SK-N-SH (cell line): Measurements from ENCODE around the gene HS2ST1. TPM values are rescaled to one million over a fixed set of nuclear protein-coding genes. Genes with fewer than 3 reads are reported as not detected.

Experiments
- CTCF ChIA-PET: fragments of 300-600, 350-600 bp; formaldehyde crosslinking; extraction: SDS; loops from one replicate; lab custom pipeline; 2021; lab: Yijun Ruan, JAX
- POLR2A ChIA-PET: fragments of 350-600 bp; sonication (Branson Sonifier 250); formaldehyde crosslinking; extraction: SDS; loops from one replicate; lab custom pipeline; 2020; ENCODE audit warnings: antibody characterized with exemption, inconsistent platforms; lab: Yijun Ruan, JAX
- DNase-seq: peaks from one replicate; pipeline ENCODE4 v3.0.0; 2012
- H2AFZ ChIP-seq: fragments of 200-600 bp; sonication (generic); 2 replicates; pipeline ENCODE4 v1.8.1; 2016; ENCODE audit warnings: antibody characterized with exemption, mild to moderate bottlenecking, low read depth
- H3F3A ChIP-seq: fragments of 200-600 bp; sonication (generic); replicated peaks from 2 replicates; pipeline ENCODE3; 2016; ENCODE audit warnings: antibody characterized with exemption, mild to moderate bottlenecking; ENCODE audit not compliant: insufficient read depth
- H3K27ac ChIP-seq, 2 experiments: fragments of 200-500 bp in 1 of 2; fragments of 200-600 bp in 1 of 2; sonication (Bioruptor generic) in 1 of 2; sonication (generic), shearing (Covaris generic) in 1 of 2; 2 replicates each; pipeline versions ENCODE4 v1.5.1 to v1.6.1; 2014 to 2016; ENCODE audit warnings: low read depth in 2 of 2, inconsistent platforms in 1 of 2, low read length in 1 of 2, mild to moderate bottlenecking in 1 of 2, mixed read lengths in 1 of 2
- H3K27me3 ChIP-seq: fragments of 200-600 bp; sonication (generic), shearing (Covaris generic); 2 replicates; pipeline ENCODE4 v1.6.1; 2016; ENCODE audit warnings: mixed run types; ENCODE audit not compliant: insufficient read depth
- H3K36me3 ChIP-seq, 2 experiments: fragments of 200-500 bp in 1 of 2; fragments of 200-600 bp in 1 of 2; sonication (Bioruptor generic) in 1 of 2; sonication (generic) in 1 of 2; replicated peaks in 1 of 2; 2 replicates each; pipeline versions ENCODE3 to v1.5.1; 2014 to 2016; ENCODE audit warnings: low read length in 1 of 2, mild to moderate bottlenecking in 1 of 2; ENCODE audit not compliant: insufficient read depth in 2 of 2, control insufficient read depth in 1 of 2
- H3K4me1 ChIP-seq, 2 experiments: fragments of 200-500 bp in 1 of 2; fragments of 200-600 bp in 1 of 2; sonication (Bioruptor generic) in 1 of 2; sonication (generic), shearing (Covaris generic) in 1 of 2; 2 replicates each; pipeline versions ENCODE4 v1.5.1 to v1.6.1; 2014 to 2016; ENCODE audit warnings: low read depth in 1 of 2, low read length in 1 of 2, mixed run types in 1 of 2; ENCODE audit not compliant: insufficient read depth in 2 of 2, control insufficient read depth in 1 of 2
- H3K4me2 ChIP-seq: fragments of 200-600 bp; sonication (generic), shearing (Covaris generic); 2 replicates; pipeline ENCODE4 v1.6.1; 2017; ENCODE audit warnings: mixed run types
- H3K4me3 ChIP-seq, 2 experiments: fragments of 200-500 bp in 1 of 2; fragments of 200-600 bp in 1 of 2; sonication (Bioruptor generic) in 1 of 2; sonication (generic), shearing (Covaris generic) in 1 of 2; 2 replicates each; pipeline versions ENCODE4 v1.5.1 to v1.8.1; 2014 to 2016; ENCODE audit warnings: low read depth in 2 of 2, inconsistent platforms in 1 of 2, low read length in 1 of 2, mild to moderate bottlenecking in 1 of 2, mixed read lengths in 1 of 2, moderate library complexity in 1 of 2
- H3K79me2 ChIP-seq: fragments of 200-600 bp; sonication (generic); 2 replicates; pipeline ENCODE4 v1.8.1; 2017; ENCODE audit warnings: mild to moderate bottlenecking; ENCODE audit not compliant: insufficient read depth
- H3K9ac ChIP-seq: fragments of 200-600 bp; sonication (generic); 2 replicates; pipeline ENCODE4 v1.6.1; 2017; ENCODE audit warnings: mixed run types
- H3K9me2 ChIP-seq: fragments of 200-600 bp; sonication (generic); 2 replicates; pipeline ENCODE4 v1.6.1; 2017; ENCODE audit warnings: mixed run types
- H3K9me3 ChIP-seq: fragments of 200-600 bp; sonication (generic); 2 replicates; pipeline ENCODE4 v1.6.1; 2017; ENCODE audit warnings: mixed run types, mild to moderate bottlenecking, moderate library complexity
- H4K20me1 ChIP-seq: fragments of 200-600 bp; sonication (generic); 2 replicates; pipeline ENCODE4 v1.6.1; 2017; ENCODE audit warnings: mild to moderate bottlenecking, mixed run types; ENCODE audit not compliant: insufficient read depth
- CHD2 ChIP-seq: fragments of 150-350 bp; IDR thresholded peaks from 2 replicates; pipeline ENCODE4 v1.6.1; 2018; ENCODE audit warnings: low read length; ENCODE audit not compliant: partially characterized antibody
- ELF1 ChIP-seq: IDR thresholded peaks from 2 replicates; pipeline ENCODE4 v1.4.0; 2012
- EP300 ChIP-seq, 2 experiments: IDR thresholded peaks; 2 replicates each; pipeline versions ENCODE4 v1.4.0 to v1.6.1; 2012; ENCODE audit warnings: borderline replicate concordance in 1 of 2, low read depth in 1 of 2, low read length in 1 of 2
- FOSL2 ChIP-seq: IDR thresholded peaks from 2 replicates; pipeline ENCODE4 v1.4.0; 2012; ENCODE audit warnings: low read depth, mild to moderate bottlenecking, moderate library complexity, borderline replicate concordance
- FOXM1 ChIP-seq: IDR thresholded peaks from 2 replicates; pipeline ENCODE4 v1.4.0; 2012; ENCODE audit warnings: low read depth, mild to moderate bottlenecking
- GABPA ChIP-seq: IDR thresholded peaks from 2 replicates; pipeline ENCODE4 v1.4.0; 2012; ENCODE audit warnings: low read depth, mild to moderate bottlenecking
- IRF3 ChIP-seq: fragments of 150-350 bp; IDR thresholded peaks from 2 replicates; pipeline ENCODE4 v1.6.1; 2016; ENCODE audit warnings: mild to moderate bottlenecking, low read depth, low read length
- JUND ChIP-seq: IDR thresholded peaks from 2 replicates; pipeline ENCODE4 v1.4.0; 2012
- MEF2A ChIP-seq: IDR thresholded peaks from 2 replicates; pipeline ENCODE4 v1.4.0; 2012; ENCODE audit warnings: low read depth, borderline replicate concordance
- NFIC ChIP-seq: IDR thresholded peaks from 2 replicates; pipeline ENCODE4 v1.4.0; 2012; ENCODE audit warnings: borderline replicate concordance
- NRF1 ChIP-seq: IDR thresholded peaks from 2 replicates; pipeline ENCODE4 v1.6.1; 2012; ENCODE audit warnings: low read depth, mild to moderate bottlenecking, low read length
- PBX3 ChIP-seq: IDR thresholded peaks from 2 replicates; pipeline ENCODE4; 2012
- POLR2AphosphoS5 ChIP-seq: IDR thresholded peaks from 2 replicates; pipeline ENCODE4 v1.6.1; 2012; ENCODE audit warnings: low read depth, low read length
- RAD21 ChIP-seq: IDR thresholded peaks from 2 replicates; pipeline ENCODE4 v1.6.1; 2012; ENCODE audit warnings: mild to moderate bottlenecking, low read length
- RCOR1 ChIP-seq: fragments of 150-350 bp; IDR thresholded peaks from 2 replicates; pipeline ENCODE4 v1.6.1; 2017; ENCODE audit warnings: antibody characterized with exemption, low read length
- RXRA ChIP-seq: IDR thresholded peaks from 2 replicates; pipeline ENCODE4 v1.4.0; 2012; ENCODE audit warnings: low read depth, mild to moderate bottlenecking, borderline replicate concordance
- SMC3 ChIP-seq: IDR thresholded peaks from 2 replicates; pipeline ENCODE4 v1.6.1; 2012; ENCODE audit warnings: low read depth, low read length, improper control_type of control experiment
- TAF1 ChIP-seq: IDR thresholded peaks from 2 replicates; pipeline ENCODE4 v1.6.1; 2012; ENCODE audit warnings: low read depth, mild to moderate bottlenecking, low read length, moderate library complexity, borderline replicate concordance
- TEAD4 ChIP-seq: IDR thresholded peaks from 2 replicates; pipeline ENCODE4 v1.4.0; 2012; ENCODE audit warnings: mild to moderate bottlenecking, borderline replicate concordance; ENCODE audit not compliant: insufficient read depth
- USF2 ChIP-seq: fragments of 150-350 bp; IDR thresholded peaks from 2 replicates; pipeline ENCODE4 v1.6.1; 2017; ENCODE audit warnings: antibody characterized with exemption, low read length, low read depth, borderline replicate concordance
- WGBS: methylation state at CpG from one replicate; pipeline ENCODE4 v1.1.6; 2017; ENCODE audit warnings: low lambda C conversion rate; 5-methylcytosine and 5-hydroxymethylcytosine counted together
- polyA plus RNA-seq, 3 experiments: library from polyadenylated mRNA; depleted of rRNA; stranded (reverse); fragments of >200 nt; gene quantifications; 2 replicates each; pipeline ENCODE4 v1.2.3, GENCODE V29; 2012

HS2ST1 gene
- polyA plus RNA-seq, 1 of the 3 experiments (the other 2 are of a cell fraction) = 16.6 TPM

GRCh38 chr1:86875722-86876121 lies 38.7 kb upstream of the HS2ST1 start (continued):
- TF ChIP-seq IRF3 = no peak
- no peak for TF ChIP-seq SMC3

GRCh38 chr1:86887479-86888162 lies 26.8 kb upstream of the HS2ST1 start:
- TF ChIP-seq NRF1 = no peak
- peaks cover 3 to 35% of the 10 kb centered on the region in 2 experiments for H3K36me3 ChIP-seq
- no peaks in the 10 kb centered on the region for H4K20me1 ChIP-seq
- ChIA-PET POLR2A (no interaction called here), CTCF (no interaction called here)
- H3K79me2 ChIP-seq = peaks cover 83% of the 10 kb centered on the region
- no peaks in the 10 kb centered on the region for H3K9me2 ChIP-seq
- DNase-seq = no peak
- no peak overlapping the region for H3K4me2 ChIP-seq
- WGBS = 91% methylated on average over 5 of the region's 5 CpGs
- H3K4me1 ChIP-seq = no peaks in the 10 kb centered on the region
- H3K9me3 ChIP-seq = no peaks in the 10 kb centered on the region
- no peaks in the 10 kb centered on the region for H3F3A ChIP-seq
- H3K9ac ChIP-seq = no peak overlapping the region
- H3K27me3 ChIP-seq = no peaks in the 10 kb centered on the region
- no peak overlapping the region for H2AFZ ChIP-seq
- no peak overlapping the region for H3K27ac ChIP-seq
- H3K4me3 ChIP-seq = no peak overlapping the region

GRCh38 chr1:86888327-86888726 lies 26.1 kb upstream of the HS2ST1 start:
- POLR2A ChIA-PET = no interaction called here
- no peaks in the 10 kb centered on the region for H4K20me1 ChIP-seq
- H3K9me2 ChIP-seq = no peaks in the 10 kb centered on the region
- H2AFZ ChIP-seq = no peak overlapping the region
- CTCF ChIA-PET = interaction anchor here (1.0 kb wide), 1 partner anchor 9 kb away, joined by 3 read pairs; no protein-coding TSS in a partner anchor
- 96% methylated on average over 5 of the region's 5 CpGs for WGBS
- H3F3A ChIP-seq = no peaks in the 10 kb centered on the region
- H3K4me3 ChIP-seq = no peak overlapping the region
- no peak overlapping the region for H3K4me2 ChIP-seq
- H3K4me1 ChIP-seq = no peaks in the 10 kb centered on the region
- no peaks in the 10 kb centered on the region for H3K9me3 ChIP-seq
- no peak overlapping the region for H3K27ac ChIP-seq
- H3K9ac ChIP-seq = no peak overlapping the region
- DNase-seq = no peak
- TF ChIP-seq USF2 (no peak), RXRA (no peak), POLR2AphosphoS5 (no peak), FOXM1 (no peak), TEAD4 (no peak), NFIC (no peak), CHD2 (no peak), TAF1 (no peak), IRF3 (no peak), RAD21 (no peak), ELF1 (no peak), JUND (no peak), MEF2A (no peak), SMC3 (no peak), PBX3 (no peak), FOSL2 (no peak), GABPA (no peak), RCOR1 (no peak), EP300 (IDR thresholded peaks at IDR 0.05; ENCODE audit: borderline replicate concordance in 1 of 2, low read depth in 1 of 2, low read length in 1 of 2) (no peak)
- peaks cover 83% of the 10 kb centered on the region for H3K79me2 ChIP-seq
- H3K36me3 ChIP-seq = peaks cover 3 to 36% of the 10 kb centered on the region in 2 experiments
- H3K27me3 ChIP-seq = no peaks in the 10 kb centered on the region
